ELF-1 (cell line): Measurements from ENCODE around the gene SGCB.
"Not testable (repeated sequence)": the region's sequence is repeated elsewhere in the genome, so short reads cannot be mapped to it uniquely, and the experiment has no call there.

ENCODE experiments used
- DNase-seq: peaks from one replicate; pipeline ENCODE4 v3.0.0-alpha.2; 2016; ENCODE audit warnings: low read depth, low spot score

Gene SGCB

GRCh38 chr4:52038103-52038912 is at the start of gene SGCB:
SGCB (minus strand) TSS chr4:52038299; CDS start chr4:52038259, 40 bp downstream.
- DNase-seq: peak; percentile 46

- not testable (repeated sequence) for DNase-seq
These were observed 48.3 kb upstream of the SGCB start for GRCh38 chr4:52086425-52086824.

GRCh38 chr4:52081216-52081615 is 43.1 kb upstream of the SGCB start:
- no peak for DNase-seq

GRCh38 chr4:52079659-52080058 is 41.6 kb upstream of the SGCB start:
- DNase-seq: no peak

GRCh38 chr4:52076731-52077130 is 38.6 kb upstream of the SGCB start:
- DNase-seq: peak; percentile 72

GRCh38 chr4:52071791-52072546 is 33.9 kb upstream of the SGCB start:
- DNase-seq: no peak

GRCh38 chr4:52069571-52069970 is 31.5 kb upstream of the SGCB start:
- DNase-seq: no peak

GRCh38 chr4:52059372-52059771 is 21.3 kb upstream of the SGCB start:
- DNase-seq: no peak

GRCh38 chr4:52058275-52058674 is 20.2 kb upstream of the SGCB start:
- DNase-seq: no peak

- DNase-seq: no peak
These were observed 19.1 kb upstream of the SGCB start for GRCh38 chr4:52057196-52057595.

- no peak for DNase-seq
These were observed 16.2 kb upstream of the SGCB start for GRCh38 chr4:52054254-52054653.

- DNase-seq: no peak
These were observed 14.3 kb upstream of the SGCB start for GRCh38 chr4:52052475-52052780.

GRCh38 chr4:52051615-52052474 is 13.7 kb upstream of the SGCB start:
- DNase-seq: peak; percentile 96

- DNase-seq: no peak
These were observed 13.1 kb upstream of the SGCB start, which contains the start of gene SPATA18 for GRCh38 chr4:52051213-52051614. SPATA18 (plus strand) TSS chr4:52051304; CDS start chr4:52051705, 401 bp downstream.

- no peak for DNase-seq
These were observed 11.2 kb upstream of the SGCB start for GRCh38 chr4:52049266-52049665.

- DNase-seq: no peak
These were observed 6.9 kb upstream of the SGCB start for GRCh38 chr4:52045028-52045427.

- DNase-seq: peak; percentile 49
These were observed 403 bp downstream of the SGCB start for GRCh38 chr4:52037689-52038102.

- DNase-seq: no peak
These were observed 1.1 kb downstream of the SGCB start for GRCh38 chr4:52036886-52037530.

- no peak for DNase-seq
These were observed 2.9 kb downstream of the SGCB start for GRCh38 chr4:52035190-52035589.

- no peak for DNase-seq
These were observed 6.1 kb downstream of the SGCB start for GRCh38 chr4:52032005-52032404.

GRCh38 chr4:52028970-52029369 is 9.1 kb downstream of the SGCB start:
- no peak for DNase-seq
